Transverse colon (tissue), 4 donors: ENCODE results near the gene SRXN1.

Experiments used
- POLR2A ChIP-seq: fragments of 450-650 bp; IDR thresholded peaks from one replicate; pipeline ENCODE4 v1.6.1; 2016; ENCODE audit warnings: antibody characterized with exemption, mild to moderate bottlenecking, moderate library complexity
- POLR2AphosphoS5 ChIP-seq, 3 donors: sonication (generic); formaldehyde crosslinking; IDR thresholded peaks; one replicate each; pipeline ENCODE4 v1.6.1; 2016; ENCODE audit warnings: antibody characterized with exemption in 3 of 3
- TF ChIP-seq, protein P1 (sequence below), 5 experiments: fragments of 200-600 bp in 3 of 5; fragments of 450-650 bp in 2 of 5; sonication (generic) in 3 of 5; IDR thresholded peaks; 1 replicate in 2 of 5; 2 replicates in 3 of 5; pipeline ENCODE4 v1.5.1; 2016 to 2017; ENCODE audit warnings: antibody characterized with exemption in 5 of 5, inconsistent platforms in 3 of 5, mild to moderate bottlenecking in 2 of 5, moderate library complexity in 1 of 5

DNA sequence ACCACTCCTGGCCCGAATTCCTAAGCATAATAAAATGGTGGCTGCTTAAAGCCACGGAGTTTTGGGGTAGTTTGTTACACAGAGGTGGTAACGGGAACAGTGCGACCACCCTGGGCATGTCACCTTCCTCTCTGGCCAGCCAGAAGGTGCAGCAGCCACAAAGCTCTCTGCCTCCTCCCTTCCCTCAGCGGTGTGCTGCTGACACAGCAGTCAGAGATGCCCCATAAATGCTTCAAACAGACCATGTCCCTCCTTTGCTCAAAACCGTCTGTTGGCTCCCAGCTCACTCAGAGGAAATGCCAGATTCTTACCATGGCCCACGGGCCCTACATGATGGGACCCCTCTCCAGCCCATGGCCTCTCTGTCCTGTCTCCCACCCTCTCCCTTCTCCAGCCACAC, 30.8 kb downstream of the SRXN1 start:
- TF ChIP-seq, protein P1, sequence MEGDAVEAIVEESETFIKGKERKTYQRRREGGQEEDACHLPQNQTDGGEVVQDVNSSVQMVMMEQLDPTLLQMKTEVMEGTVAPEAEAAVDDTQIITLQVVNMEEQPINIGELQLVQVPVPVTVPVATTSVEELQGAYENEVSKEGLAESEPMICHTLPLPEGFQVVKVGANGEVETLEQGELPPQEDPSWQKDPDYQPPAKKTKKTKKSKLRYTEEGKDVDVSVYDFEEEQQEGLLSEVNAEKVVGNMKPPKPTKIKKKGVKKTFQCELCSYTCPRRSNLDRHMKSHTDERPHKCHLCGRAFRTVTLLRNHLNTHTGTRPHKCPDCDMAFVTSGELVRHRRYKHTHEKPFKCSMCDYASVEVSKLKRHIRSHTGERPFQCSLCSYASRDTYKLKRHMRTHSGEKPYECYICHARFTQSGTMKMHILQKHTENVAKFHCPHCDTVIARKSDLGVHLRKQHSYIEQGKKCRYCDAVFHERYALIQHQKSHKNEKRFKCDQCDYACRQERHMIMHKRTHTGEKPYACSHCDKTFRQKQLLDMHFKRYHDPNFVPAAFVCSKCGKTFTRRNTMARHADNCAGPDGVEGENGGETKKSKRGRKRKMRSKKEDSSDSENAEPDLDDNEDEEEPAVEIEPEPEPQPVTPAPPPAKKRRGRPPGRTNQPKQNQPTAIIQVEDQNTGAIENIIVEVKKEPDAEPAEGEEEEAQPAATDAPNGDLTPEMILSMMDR (IDR thresholded peaks at IDR 0.05) = no peak
- TF ChIP-seq POLR2AphosphoS5 (IDR thresholded peaks at IDR 0.05) (no peak), POLR2A (no peak)
